Measurements from ENCODE around the gene OR4X1.

DNA sequence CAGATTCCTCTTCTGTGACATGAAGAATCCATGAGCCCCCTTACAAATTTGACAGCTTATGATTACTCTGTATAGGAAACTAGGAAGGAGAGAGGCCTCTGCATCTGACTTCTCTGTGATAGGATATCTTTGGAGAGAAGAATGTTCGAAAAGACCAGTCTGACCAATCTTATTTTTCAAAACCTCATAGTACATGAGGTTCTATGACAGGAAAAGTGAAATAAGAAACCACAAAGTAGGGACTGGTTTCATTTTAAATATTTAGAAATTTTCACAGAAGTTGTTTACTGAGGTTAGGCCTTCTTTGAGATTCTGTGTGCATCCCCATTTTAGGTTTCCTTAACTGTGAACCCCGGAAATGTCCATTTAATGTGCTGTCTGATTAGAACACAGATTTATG is 2.1 kb upstream of the OR4X1 start:
- no peak for TF ChIP-seq GATA2 (IDR thresholded peaks at IDR 0.05; ENCODE audit: insufficient read depth, insufficient read length, low read depth, low read length)
- TF ChIP-seq POLR2A (IDR thresholded peaks at IDR 0.05; ENCODE audit: low read depth, low read length): no peak
- TF ChIP-seq, protein P1, sequence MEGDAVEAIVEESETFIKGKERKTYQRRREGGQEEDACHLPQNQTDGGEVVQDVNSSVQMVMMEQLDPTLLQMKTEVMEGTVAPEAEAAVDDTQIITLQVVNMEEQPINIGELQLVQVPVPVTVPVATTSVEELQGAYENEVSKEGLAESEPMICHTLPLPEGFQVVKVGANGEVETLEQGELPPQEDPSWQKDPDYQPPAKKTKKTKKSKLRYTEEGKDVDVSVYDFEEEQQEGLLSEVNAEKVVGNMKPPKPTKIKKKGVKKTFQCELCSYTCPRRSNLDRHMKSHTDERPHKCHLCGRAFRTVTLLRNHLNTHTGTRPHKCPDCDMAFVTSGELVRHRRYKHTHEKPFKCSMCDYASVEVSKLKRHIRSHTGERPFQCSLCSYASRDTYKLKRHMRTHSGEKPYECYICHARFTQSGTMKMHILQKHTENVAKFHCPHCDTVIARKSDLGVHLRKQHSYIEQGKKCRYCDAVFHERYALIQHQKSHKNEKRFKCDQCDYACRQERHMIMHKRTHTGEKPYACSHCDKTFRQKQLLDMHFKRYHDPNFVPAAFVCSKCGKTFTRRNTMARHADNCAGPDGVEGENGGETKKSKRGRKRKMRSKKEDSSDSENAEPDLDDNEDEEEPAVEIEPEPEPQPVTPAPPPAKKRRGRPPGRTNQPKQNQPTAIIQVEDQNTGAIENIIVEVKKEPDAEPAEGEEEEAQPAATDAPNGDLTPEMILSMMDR (IDR thresholded peaks at IDR 0.05; ENCODE audit: extremely low read depth in 1 of 2, insufficient read depth in 1 of 2, low read depth in 1 of 2, low read length in 2 of 2): no peak
- no peak for TF ChIP-seq JUN (IDR thresholded peaks at IDR 0.05; ENCODE audit: borderline replicate concordance, insufficient read depth, insufficient read length, low read depth)

All from endothelial cell of umbilical vein (primary cell).